IMR-90 (cell line): ENCODE data around the gene CBL. TPM values are rescaled to one million over a fixed set of nuclear protein-coding genes. Genes with fewer than 3 reads are reported as not detected.

Experiments used
- CEBPB ChIP-seq: IDR thresholded peaks from 2 replicates; pipeline ENCODE4 v1.6.1; 2012; ENCODE audit warnings: low read depth, low read length, improper control_type of control experiment
- FOS ChIP-seq: fragments of 150-350 bp; IDR thresholded peaks from 2 replicates; pipeline ENCODE4 v1.6.1; 2016; ENCODE audit warnings: low read depth, low read length
- MAFK ChIP-seq: IDR thresholded peaks from 2 replicates; pipeline ENCODE4 v1.6.1; 2012; ENCODE audit warnings: low read depth, low read length, improper control_type of control experiment
- polyA plus RNA-seq, 3 experiments: library from polyadenylated mRNA; depleted of rRNA; stranded (reverse); fragments of >200 nt; gene quantifications; 2 replicates each; pipeline ENCODE4 v1.2.3, GENCODE V29; 2012; ENCODE audit warnings: low replicate concordance in 1 of 3
- total RNA-seq: library from RNA; depleted of rRNA; stranded (reverse); fragments of >200 nt; gene quantifications from 2 replicates; pipeline ENCODE4 v1.2.3, GENCODE V29; 2012
- TF ChIP-seq, protein P1 (sequence below): fragments of 150-350 bp; IDR thresholded peaks from 2 replicates; pipeline ENCODE4 v1.6.1; 2017; ENCODE audit warnings: mild to moderate bottlenecking, antibody characterized with exemption, low read length, low read depth

The CBL gene
- total and polyA plus RNA-seq, 2 of the 4 experiments (the other 2 are of a cell fraction): 6.1 to 11.8 TPM

DNA sequence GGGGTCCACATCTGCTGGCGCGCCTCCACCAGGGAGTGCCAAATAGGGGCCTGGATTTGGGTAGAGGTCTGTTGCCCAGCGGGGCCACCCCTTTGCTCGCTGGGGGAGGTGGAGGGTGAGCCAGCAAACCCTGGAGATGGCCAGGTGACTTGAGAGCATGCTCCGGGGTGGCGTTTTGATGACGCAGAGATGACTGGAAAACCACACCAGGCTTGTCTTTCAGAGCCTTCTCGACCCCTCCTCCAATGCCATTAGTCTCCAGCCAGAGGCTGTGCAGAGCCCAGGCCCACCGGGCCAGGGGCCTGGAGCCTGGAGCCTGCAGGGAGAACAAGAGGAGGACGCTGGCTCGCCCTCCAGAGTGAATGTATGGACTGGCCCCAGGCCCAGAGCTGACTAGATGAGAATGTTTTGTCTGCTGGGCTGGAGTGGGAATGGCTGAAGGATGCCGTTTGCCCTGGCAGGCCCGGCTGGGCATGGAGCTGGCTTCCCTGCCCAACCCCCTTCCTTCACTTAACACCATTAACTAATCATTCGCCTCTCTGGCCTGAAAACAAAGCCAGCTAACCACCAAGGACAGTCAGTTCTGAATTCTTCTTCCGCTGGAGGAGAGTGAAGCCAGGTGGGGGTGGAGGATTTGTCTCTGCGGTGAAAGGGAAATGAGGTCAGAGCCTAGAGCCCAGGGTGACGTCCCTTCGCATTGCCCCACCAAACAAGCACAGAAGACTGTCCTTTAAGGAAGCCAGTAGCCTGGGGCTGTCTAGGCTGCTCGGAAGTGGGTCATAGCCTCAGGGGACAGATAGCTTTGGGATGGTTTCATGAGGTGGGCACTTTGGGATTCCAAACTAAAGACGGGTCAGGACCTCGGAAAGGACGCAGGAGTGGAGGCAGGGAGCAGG is 112.3 kb downstream of the CBL start (continued):
- TF ChIP-seq, protein P1, sequence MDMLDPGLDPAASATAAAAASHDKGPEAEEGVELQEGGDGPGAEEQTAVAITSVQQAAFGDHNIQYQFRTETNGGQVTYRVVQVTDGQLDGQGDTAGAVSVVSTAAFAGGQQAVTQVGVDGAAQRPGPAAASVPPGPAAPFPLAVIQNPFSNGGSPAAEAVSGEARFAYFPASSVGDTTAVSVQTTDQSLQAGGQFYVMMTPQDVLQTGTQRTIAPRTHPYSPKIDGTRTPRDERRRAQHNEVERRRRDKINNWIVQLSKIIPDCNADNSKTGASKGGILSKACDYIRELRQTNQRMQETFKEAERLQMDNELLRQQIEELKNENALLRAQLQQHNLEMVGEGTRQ: peak; percentile 25; the same call in 1 of the 2 replicates
- no peak for TF ChIP-seq MAFK
- no peak for TF ChIP-seq FOS
- peak; percentile 76 for TF ChIP-seq CEBPB
